ENCODE results near the gene CPTP.

GRCh38 chr1:1348420-1349255, 24.0 kb downstream of the CPTP start:
- TF ChIP-seq GATA2 (IDR thresholded peaks at IDR 0.05; ENCODE audit: low read depth, low read length) (no peak), GATA3 (IDR thresholded peaks at IDR 0.05; ENCODE audit: low read depth, low read length) (no peak)
